Hepatocyte (in vitro differentiated cells): ENCODE data around the gene NXN.

ENCODE experiments used
- EZH2 ChIP-seq: fragments of 200-600 bp; sonication (generic); IDR thresholded peaks from 2 replicates; pipeline ENCODE4 v1.6.1; 2016; ENCODE audit warnings: antibody characterized with exemption, mild to moderate bottlenecking, borderline replicate concordance
- EZH2phosphoT487 ChIP-seq: fragments of 200-600 bp; sonication (generic); IDR thresholded peaks from one replicate; pipeline ENCODE4 v1.6.1; 2018; ENCODE audit warnings: antibody characterized with exemption, mild to moderate bottlenecking, low read depth, moderate library complexity; ENCODE audit not compliant: unreplicated experiment, severe bottlenecking
- TF ChIP-seq, protein P1 (sequence below): fragments of 200-600 bp; sonication (generic); IDR thresholded peaks from 2 replicates; pipeline ENCODE4 v1.5.1; 2016; ENCODE audit warnings: antibody characterized with exemption, mild to moderate bottlenecking; ENCODE audit not compliant: poor library complexity

DNA sequence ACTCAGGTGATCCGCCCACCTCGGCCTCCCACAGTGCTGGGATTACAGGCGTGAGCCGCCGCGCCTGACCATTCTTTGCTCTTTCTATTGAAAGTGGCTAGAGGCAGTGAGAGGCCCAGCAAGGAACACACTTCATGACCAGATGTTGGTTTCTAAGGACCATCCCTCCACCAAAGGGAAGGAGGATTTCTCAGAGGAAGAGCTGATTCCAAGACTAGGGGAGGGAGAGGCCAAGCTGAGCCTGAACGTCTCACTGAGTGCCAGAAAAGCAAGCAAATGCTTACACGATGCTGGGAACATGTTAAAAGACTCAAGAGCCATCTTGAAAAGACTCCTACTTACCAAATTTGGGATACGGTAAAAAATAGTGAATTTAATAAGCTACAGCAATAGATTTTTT, 118.2 kb downstream of the NXN start:
- TF ChIP-seq, protein P1, sequence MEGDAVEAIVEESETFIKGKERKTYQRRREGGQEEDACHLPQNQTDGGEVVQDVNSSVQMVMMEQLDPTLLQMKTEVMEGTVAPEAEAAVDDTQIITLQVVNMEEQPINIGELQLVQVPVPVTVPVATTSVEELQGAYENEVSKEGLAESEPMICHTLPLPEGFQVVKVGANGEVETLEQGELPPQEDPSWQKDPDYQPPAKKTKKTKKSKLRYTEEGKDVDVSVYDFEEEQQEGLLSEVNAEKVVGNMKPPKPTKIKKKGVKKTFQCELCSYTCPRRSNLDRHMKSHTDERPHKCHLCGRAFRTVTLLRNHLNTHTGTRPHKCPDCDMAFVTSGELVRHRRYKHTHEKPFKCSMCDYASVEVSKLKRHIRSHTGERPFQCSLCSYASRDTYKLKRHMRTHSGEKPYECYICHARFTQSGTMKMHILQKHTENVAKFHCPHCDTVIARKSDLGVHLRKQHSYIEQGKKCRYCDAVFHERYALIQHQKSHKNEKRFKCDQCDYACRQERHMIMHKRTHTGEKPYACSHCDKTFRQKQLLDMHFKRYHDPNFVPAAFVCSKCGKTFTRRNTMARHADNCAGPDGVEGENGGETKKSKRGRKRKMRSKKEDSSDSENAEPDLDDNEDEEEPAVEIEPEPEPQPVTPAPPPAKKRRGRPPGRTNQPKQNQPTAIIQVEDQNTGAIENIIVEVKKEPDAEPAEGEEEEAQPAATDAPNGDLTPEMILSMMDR, result no peak
- TF ChIP-seq EZH2 (no peak), EZH2phosphoT487 (no peak)
